ENCODE data around the gene PAF1. TPM values are rescaled to one million over a fixed set of nuclear protein-coding genes. Genes with fewer than 3 reads are reported as not detected.

PAF1 gene
- total and polyA plus RNA-seq, 2 of the 13 experiments (the other 11 are each of a cell fraction or from before 2014, with no cell fraction given): 30.2 to 31.1 TPM

DNA sequence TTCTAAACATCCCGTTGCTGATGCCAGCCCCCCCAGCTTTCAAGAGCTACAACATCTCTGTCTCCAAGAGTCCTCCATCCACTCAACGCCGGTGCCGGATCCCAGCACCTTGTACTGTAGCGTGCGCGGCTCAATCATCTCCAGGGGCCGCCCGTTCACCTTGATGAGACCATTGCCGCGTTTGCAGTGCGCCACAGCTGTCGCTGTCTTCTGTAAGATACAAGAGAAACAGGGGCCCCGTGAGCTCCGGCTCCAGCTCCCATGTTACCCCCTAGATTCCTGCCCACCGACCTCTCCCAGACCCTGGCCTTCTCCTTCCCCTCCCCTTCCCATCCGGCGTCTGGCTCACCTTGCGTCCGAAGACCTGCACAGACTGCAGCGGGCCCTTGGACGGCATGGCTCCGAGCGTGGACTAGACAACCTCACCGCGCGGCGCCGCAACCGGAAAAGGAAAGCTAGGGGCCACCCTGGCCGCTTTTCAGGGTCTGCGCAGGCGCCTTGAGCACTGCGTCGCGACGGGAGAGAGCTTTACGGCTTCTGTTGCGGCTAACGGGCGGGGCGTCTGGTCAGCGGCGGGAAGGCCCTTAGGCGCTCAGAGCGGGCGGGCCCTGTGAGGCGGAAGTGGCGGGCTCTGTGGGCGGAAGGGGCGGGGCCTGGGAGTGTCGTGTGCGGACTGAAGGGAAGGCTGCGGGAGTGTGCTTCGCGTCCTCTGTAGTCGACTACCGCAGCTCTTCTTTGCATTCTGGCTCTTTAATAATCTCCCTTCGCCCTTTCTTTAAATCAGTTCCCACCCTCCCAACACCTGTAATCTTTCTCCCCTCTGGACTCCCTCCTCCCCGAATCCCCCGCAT is 44.8 kb upstream of the PAF1 start, which contains the start of gene RPS16 (continued):
- TF ChIP-seq ZKSCAN8 (CRISPR knock-in tag; IDR thresholded peaks at IDR 0.05; ENCODE audit: borderline replicate concordance): peak; percentile 46; the same call in 1 of the 2 replicates
- TF ChIP-seq, protein P1, sequence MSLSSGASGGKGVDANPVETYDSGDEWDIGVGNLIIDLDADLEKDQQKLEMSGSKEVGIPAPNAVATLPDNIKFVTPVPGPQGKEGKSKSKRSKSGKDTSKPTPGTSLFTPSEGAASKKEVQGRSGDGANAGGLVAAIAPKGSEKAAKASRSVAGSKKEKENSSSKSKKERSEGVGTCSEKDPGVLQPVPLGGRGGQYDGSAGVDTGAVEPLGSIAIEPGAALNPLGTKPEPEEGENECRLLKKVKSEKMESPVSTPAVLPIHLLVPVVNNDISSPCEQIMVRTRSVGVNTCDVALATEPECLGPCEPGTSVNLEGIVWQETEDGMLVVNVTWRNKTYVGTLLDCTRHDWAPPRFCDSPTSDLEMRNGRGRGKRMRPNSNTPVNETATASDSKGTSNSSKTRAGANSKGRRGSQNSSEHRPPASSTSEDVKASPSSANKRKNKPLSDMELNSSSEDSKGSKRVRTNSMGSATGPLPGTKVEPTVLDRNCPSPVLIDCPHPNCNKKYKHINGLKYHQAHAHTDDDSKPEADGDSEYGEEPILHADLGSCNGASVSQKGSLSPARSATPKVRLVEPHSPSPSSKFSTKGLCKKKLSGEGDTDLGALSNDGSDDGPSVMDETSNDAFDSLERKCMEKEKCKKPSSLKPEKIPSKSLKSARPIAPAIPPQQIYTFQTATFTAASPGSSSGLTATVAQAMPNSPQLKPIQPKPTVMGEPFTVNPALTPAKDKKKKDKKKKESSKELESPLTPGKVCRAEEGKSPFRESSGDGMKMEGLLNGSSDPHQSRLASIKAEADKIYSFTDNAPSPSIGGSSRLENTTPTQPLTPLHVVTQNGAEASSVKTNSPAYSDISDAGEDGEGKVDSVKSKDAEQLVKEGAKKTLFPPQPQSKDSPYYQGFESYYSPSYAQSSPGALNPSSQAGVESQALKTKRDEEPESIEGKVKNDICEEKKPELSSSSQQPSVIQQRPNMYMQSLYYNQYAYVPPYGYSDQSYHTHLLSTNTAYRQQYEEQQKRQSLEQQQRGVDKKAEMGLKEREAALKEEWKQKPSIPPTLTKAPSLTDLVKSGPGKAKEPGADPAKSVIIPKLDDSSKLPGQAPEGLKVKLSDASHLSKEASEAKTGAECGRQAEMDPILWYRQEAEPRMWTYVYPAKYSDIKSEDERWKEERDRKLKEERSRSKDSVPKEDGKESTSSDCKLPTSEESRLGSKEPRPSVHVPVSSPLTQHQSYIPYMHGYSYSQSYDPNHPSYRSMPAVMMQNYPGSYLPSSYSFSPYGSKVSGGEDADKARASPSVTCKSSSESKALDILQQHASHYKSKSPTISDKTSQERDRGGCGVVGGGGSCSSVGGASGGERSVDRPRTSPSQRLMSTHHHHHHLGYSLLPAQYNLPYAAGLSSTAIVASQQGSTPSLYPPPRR (CRISPR knock-in tag; IDR thresholded peaks at IDR 0.05; ENCODE audit: borderline replicate concordance): peak; percentile 83
- 0 out of 2 replicates have a peak, but pooled peaks have one; percentile 27 for TF ChIP-seq ZNF136 (CRISPR knock-in tag; IDR thresholded peaks at IDR 0.05; ENCODE audit: low read depth)
- peak; percentile 96 for TF ChIP-seq ZNF891 (CRISPR knock-in tag; IDR thresholded peaks at IDR 0.05)
- TF ChIP-seq ZNF430 (CRISPR knock-in tag; IDR thresholded peaks at IDR 0.05): peak; percentile 85; the same call in 1 of the 2 replicates
- TF ChIP-seq, protein P2, sequence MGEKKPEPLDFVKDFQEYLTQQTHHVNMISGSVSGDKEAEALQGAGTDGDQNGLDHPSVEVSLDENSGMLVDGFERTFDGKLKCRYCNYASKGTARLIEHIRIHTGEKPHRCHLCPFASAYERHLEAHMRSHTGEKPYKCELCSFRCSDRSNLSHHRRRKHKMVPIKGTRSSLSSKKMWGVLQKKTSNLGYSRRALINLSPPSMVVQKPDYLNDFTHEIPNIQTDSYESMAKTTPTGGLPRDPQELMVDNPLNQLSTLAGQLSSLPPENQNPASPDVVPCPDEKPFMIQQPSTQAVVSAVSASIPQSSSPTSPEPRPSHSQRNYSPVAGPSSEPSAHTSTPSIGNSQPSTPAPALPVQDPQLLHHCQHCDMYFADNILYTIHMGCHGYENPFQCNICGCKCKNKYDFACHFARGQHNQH (CRISPR knock-in tag; IDR thresholded peaks at IDR 0.05): peak; percentile 65
- TF ChIP-seq, protein P3, sequence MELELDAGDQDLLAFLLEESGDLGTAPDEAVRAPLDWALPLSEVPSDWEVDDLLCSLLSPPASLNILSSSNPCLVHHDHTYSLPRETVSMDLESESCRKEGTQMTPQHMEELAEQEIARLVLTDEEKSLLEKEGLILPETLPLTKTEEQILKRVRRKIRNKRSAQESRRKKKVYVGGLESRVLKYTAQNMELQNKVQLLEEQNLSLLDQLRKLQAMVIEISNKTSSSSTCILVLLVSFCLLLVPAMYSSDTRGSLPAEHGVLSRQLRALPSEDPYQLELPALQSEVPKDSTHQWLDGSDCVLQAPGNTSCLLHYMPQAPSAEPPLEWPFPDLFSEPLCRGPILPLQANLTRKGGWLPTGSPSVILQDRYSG (CRISPR knock-in tag; IDR thresholded peaks at IDR 0.05): no peak
- TF ChIP-seq RBM39 (IDR thresholded peaks at IDR 0.05; ENCODE audit: low read depth, low read length, poor library complexity, severe bottlenecking): peak; percentile 99
- TF ChIP-seq SOX13 (IDR thresholded peaks at IDR 0.05): no peak
- TF ChIP-seq SOX13 (CRISPR knock-in tag; conservative IDR thresholded peaks at IDR 0.05 in 1 of 2, IDR thresholded peaks at IDR 0.05 in 1 of 2): peak in 1 of 2 experiments; percentile 45; a peak in 1 of 4 replicates
- TF ChIP-seq MED13 (CRISPR knock-in tag; IDR thresholded peaks at IDR 0.05): no peak
- TF ChIP-seq ZNF615 (CRISPR knock-in tag; IDR thresholded peaks at IDR 0.05; ENCODE audit: borderline replicate concordance): peak; percentile 58; the same call in 1 of the 2 replicates
- TF ChIP-seq, protein P4, sequence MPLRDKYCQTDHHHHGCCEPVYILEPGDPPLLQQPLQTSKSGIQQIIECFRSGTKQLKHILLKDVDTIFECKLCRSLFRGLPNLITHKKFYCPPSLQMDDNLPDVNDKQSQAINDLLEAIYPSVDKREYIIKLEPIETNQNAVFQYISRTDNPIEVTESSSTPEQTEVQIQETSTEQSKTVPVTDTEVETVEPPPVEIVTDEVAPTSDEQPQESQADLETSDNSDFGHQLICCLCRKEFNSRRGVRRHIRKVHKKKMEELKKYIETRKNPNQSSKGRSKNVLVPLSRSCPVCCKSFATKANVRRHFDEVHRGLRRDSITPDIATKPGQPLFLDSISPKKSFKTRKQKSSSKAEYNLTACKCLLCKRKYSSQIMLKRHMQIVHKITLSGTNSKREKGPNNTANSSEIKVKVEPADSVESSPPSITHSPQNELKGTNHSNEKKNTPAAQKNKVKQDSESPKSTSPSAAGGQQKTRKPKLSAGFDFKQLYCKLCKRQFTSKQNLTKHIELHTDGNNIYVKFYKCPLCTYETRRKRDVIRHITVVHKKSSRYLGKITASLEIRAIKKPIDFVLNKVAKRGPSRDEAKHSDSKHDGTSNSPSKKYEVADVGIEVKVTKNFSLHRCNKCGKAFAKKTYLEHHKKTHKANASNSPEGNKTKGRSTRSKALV (CRISPR knock-in tag; IDR thresholded peaks at IDR 0.05): no peak
- TF ChIP-seq SMAD9 (CRISPR knock-in tag; IDR thresholded peaks at IDR 0.05): no peak
- TF ChIP-seq, protein P5, sequence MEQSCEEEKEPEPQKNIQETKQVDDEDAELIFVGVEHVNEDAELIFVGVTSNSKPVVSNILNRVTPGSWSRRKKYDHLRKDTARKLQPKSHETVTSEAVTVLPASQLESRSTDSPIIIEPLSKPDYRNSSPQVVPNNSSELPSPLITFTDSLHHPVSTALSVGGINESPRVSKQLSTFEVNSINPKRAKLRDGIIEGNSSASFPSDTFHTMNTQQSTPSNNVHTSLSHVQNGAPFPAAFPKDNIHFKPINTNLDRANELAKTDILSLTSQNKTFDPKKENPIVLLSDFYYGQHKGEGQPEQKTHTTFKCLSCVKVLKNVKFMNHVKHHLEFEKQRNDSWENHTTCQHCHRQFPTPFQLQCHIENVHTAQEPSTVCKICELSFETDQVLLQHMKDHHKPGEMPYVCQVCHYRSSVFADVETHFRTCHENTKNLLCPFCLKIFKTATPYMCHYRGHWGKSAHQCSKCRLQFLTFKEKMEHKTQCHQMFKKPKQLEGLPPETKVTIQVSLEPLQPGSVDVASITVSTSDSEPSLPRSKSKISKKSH (CRISPR knock-in tag; IDR thresholded peaks at IDR 0.05; ENCODE audit: borderline replicate concordance): peak; percentile 97
- TF ChIP-seq CAMTA2 (CRISPR knock-in tag; IDR thresholded peaks at IDR 0.05; ENCODE audit: borderline replicate concordance): 0 out of 2 replicates have a peak, but pooled peaks have one; percentile 91
- 0 out of 2 replicates have a peak, but pooled peaks have one; percentile 21 for TF ChIP-seq ZFP1 (CRISPR knock-in tag; IDR thresholded peaks at IDR 0.05)

Data from HepG2 (cell line).